ENCODE measurements around the gene LPCAT3.

Gene LPCAT3

DNA sequence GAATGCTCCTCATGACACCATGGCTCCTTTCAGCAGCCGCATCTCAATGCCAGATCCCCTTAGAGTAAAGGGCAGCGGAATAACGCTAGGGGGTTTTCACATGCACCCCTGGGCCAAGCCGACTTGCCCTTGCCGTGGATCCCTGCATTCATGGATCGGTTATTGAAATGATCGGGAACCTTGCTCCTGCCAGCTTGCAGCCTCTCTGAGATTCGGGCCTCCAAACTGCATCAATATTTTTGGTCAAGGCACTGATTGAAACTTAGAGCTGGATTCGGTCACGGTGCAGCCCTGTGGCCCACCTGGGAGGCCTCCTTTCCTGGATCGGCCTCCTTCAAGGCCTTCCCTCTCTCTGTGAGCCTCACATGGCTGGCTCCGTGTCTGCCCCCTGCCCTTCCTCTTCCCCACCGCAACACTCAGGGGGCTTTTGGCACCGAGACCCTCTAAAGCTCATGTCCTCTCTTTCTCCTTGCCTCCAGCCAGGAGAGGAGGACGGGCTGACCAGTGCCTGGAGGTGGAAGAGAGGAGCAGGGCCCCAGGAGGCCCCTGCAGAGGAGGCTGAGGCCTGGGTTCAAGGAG, 65.3 kb downstream of the LPCAT3 start:
- DNase-seq (ENCODE audit: low spot score), result no peak

GRCh38 chr12:6952121-6952862, 66.0 kb downstream of the LPCAT3 start:
- no peak for DNase-seq (ENCODE audit: low spot score)

DNA sequence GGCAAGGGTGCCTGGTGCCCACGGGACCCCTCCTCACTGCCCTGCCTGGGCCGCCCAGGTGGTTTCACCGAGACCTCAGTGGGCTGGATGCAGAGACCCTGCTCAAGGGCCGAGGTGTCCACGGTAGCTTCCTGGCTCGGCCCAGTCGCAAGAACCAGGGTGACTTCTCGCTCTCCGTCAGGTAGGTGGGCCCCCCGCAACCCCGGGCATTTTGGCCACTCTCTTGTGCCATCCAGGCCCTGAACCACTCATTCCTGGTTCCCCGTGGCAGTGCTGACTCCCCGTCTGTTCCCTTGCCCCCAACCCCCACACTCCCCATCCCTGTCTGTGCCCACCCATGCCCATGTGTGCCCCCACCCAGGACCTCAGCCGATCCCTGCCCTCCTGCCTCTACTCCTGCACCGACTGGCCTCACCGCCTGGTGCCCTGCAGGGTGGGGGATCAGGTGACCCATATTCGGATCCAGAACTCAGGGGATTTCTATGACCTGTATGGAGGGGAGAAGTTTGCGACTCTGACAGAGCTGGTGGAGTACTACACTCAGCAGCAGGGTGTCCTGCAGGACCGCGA, 66.6 kb downstream of the LPCAT3 start:
- no peak for DNase-seq (ENCODE audit: low spot score)

GRCh38 chr12:6950811-6951540, 67.3 kb downstream of the LPCAT3 start, which contains the start of gene PTPN6:
Gene PTPN6, plus strand, starts transcription at chr12:6951356. Its CDS starts 157 bp downstream, at chr12:6951513.
- no peak for DNase-seq (ENCODE audit: low spot score)

- DNase-seq (ENCODE audit: low spot score), result no peak
Observed at GRCh38 chr12:6950401-6950801, 67.9 kb downstream of the LPCAT3 start.

- no peak for DNase-seq (ENCODE audit: low spot score)
Observed at GRCh38 chr12:6948873-6949594, 69.2 kb downstream of the LPCAT3 start.

DNA sequence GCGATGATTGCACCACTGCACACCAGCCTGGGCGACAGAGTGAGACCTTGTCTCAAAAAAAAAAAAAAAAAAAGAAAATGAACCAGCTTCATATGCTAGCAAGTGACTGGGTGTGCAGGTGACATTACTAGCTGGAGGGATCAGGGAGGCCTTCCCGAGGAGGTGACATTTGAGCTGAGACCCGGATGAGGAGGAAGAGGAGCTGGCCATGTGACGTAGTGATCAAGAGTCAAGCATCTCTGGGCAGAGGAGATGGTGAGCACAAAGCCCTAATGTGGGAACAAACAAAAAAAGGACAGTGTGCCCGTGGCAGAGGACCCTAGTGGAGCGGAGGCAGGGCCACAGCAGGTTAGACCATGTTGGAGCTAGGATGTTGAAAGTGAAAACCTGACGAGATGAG, 70.7 kb downstream of the LPCAT3 start:
- no peak for DNase-seq (ENCODE audit: low spot score)

DNA sequence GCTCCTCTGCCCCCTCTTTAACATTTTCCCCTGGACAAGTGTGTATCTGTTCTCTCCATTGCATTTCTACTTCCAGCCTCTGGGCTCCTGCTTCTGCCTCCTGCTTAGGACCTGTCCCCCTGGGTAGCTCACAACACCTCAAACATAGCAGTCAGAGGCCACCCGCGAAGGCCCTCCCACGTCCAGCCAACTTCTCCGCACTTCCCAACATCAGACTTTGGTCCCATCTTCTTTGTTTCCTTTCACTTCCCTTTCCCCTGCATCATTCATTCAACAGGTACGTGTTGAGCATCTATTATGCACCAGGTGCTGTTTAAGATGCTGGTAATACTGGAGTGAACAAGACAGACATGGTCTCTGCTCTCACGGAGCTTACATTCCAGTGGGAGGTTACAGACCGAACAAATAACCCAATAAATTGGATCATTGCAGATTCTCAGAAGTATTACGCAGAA, 71.3 kb downstream of the LPCAT3 start:
- DNase-seq (ENCODE audit: low spot score), result no peak

DNA sequence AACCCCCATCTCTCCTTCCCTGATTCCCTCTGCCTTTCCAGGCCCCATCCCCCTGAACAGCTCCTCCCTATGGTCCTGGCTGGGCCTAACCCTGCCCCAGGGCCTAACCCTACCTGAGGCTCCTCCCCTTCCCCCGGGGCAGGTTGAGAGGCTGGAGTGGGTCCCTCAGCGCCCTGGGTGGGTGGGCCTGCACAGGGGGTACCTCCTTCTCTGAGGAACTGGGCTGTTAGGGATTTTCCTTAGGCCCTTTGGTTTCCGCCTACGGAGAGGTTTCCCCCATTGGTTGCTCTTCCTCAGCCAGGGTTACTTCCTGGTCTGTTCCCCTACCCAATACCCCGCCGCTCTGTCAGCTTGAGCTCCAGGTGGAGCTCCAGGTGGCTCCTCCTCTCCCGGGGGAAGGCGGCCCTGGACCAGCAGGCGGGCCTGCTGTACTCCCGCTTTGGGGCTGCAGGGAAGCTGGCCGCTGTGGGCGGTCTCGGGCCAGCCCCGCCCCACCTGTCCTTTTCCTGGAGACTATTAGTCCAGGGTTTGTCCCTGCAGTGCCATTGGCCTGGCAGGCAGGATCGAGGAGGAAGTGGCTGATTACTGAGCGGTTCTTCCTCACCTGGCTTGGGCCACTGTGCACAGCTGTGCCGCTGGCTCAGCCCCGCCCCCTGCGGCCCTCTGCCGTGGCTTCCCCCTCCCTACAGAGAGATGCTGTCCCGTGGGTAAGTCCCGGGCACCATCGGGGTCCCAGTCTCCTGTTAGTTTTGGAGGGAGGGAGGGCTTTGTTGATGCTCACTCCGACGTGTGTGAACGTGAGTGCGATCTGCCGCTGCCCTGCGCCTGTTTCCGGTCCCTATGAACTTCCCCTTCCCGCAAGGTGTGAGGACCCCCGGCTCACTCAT, 72.0 kb downstream of the LPCAT3 start:
- no peak for DNase-seq (ENCODE audit: low spot score)

DNA sequence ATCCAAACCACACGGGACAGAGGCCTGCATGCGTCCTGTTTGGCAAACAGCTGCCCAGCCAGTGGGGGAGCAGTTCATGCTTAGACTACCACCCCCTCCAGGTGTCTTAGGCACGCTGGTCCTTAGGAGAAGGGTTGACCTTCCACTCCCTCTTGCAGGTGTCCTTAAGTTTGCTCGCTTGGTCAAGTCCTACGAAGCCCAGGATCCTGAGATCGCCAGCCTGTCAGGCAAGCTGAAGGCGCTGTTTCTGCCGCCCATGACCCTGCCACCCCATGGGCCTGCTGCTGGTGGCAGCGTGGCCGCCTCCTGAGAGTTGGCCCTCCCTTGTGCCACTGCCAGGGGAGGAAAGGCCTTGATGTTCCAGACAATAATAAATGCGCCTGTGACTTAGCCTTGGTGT, 72.7 kb downstream of the LPCAT3 start:
- DNase-seq (ENCODE audit: low spot score), result no peak

DNA sequence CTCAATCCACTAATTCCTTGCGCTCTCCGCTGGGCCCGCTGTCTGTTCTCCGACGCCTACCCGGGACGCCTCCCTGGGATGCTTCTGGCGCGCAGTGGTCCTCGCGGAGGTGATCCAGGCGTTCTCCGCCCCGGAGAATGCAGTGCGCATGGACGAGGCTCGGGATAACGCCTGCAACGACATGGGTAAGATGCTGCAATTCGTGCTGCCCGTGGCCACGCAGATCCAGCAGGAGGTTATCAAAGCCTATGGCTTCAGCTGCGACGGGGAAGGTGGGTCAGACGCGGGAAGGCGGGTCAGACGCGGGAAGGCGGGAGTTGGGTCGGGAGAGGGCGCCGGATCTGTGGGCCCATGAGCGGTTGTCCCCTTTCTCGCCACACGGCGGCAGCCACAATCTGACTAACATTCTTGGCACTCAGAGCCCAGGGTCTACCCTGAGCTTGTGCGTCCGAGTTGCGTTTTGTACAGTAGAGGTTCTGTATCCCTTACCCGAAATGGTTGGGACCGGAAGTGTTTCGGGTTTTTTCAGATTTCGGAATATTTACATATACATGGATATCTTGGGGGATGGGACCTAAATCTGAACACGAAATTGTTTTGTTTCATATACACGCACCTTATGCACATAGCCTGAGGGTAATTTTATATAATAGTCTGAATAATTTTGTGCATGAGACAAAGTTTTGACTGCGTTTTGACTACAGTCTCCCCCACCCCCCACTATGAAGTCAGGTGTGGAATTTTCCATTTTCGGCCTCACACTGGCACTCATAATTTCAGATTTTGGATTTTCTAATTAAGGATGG, 73.7 kb downstream of the LPCAT3 start:
- DNase-seq (ENCODE audit: low spot score), result peak; percentile 87

- DNase-seq (ENCODE audit: low spot score), result no peak
Observed at GRCh38 chr12:6943722-6944380, 74.4 kb downstream of the LPCAT3 start, which contains the start of the genes C12orf57 and RNU7-1. Gene C12orf57, plus strand, starts transcription at chr12:6944022. Its CDS starts 100 bp downstream, at chr12:6944122. Gene RNU7-1, plus strand, starts transcription at chr12:6943816.

DNA sequence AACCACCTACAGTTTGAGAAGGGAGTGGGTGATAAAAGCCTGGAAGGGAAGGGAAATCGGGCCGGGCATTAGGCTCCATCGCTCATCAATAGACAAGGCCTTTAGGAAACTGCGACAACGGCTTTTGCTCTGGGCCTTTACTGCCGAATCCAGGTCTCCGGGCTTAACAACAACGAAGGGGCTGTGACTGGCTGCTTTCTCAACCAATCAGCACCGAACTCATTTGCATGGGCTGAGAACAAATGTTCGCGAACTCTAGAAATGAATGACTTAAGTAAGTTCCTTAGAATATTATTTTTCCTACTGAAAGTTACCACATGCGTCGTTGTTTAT, 74.9 kb downstream of the LPCAT3 start:
- peak; percentile 92 for DNase-seq (ENCODE audit: low spot score)

DNA sequence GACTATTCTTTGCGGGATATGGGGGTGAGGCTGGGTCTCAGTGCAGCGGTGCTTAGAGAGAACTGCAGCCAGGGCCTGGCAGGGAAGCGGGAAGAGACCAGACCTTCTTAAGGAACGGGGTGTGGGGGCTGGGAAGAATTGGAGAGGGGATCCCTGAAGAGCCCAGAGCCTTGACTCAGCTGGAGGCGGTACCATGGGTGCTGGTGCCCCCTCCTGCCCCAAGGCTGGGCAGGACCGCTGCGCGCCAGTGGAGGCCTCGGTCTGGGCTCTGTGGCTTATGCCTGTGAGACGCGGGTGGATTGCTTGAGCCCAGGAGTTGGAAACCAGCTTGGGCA, 76.0 kb downstream of the LPCAT3 start:
- no peak for DNase-seq (ENCODE audit: low spot score)

DNA sequence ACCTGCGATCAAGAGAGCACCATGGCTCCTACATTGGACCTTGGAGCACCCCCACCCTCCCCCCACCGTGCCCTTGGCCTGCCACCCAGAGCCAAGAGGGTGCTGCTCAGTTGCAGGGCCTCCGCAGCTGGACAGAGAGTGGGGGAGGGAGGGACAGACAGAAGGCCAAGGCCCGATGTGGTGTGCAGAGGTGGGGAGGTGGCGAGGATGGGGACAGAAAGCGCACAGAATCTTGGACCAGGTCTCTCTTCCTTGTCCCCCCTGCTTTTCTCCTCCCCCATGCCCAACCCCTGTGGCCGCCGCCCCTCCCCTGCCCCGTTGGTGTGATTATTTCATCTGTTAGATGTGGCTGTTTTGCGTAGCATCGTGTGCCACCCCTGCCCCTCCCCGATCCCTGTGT, 76.5 kb downstream of the LPCAT3 start:
- no peak for DNase-seq (ENCODE audit: low spot score)

- DNase-seq (ENCODE audit: low spot score), result no peak
Observed at GRCh38 chr12:6941267-6941666, 77.0 kb downstream of the LPCAT3 start.

- no peak for DNase-seq (ENCODE audit: low spot score)
Observed at GRCh38 chr12:6939191-6939540, 79.1 kb downstream of the LPCAT3 start.

GRCh38 chr12:6938353-6939190, 79.7 kb downstream of the LPCAT3 start:
- no peak for DNase-seq (ENCODE audit: low spot score)

Measured in hematopoietic multipotent progenitor cell treated with erythropoietin and hydrocortisone succinate and interleukin-3 and kit ligand, for 17 days (in vitro differentiated cells).